OCI-LY7 (cell line): Measurements from ENCODE around the gene PHF19. TPM values are rescaled to one million over a fixed set of nuclear protein-coding genes. Genes with fewer than 3 reads are reported as not detected.

Source experiments
- BruUV-seq: library from RNA; stranded (reverse); fragments of 400-500 nt; replicated peaks from 2 replicates; lab custom pipeline; 2021; lab: Mats Ljungman, UMichigan
- CTCF ChIA-PET: fragments of 300-600 bp; sonication (Branson Sonifier 250); formaldehyde crosslinking; loops from one replicate; lab custom pipeline; 2022; ENCODE audit warnings: antibody characterized with exemption; ENCODE audit not compliant: unreplicated experiment; lab: Charles Lee
- POLR2A ChIA-PET: fragments of 300-600 bp; sonication (Branson Sonifier 250); formaldehyde crosslinking; loops from one replicate; lab custom pipeline; 2022; ENCODE audit warnings: antibody characterized with exemption; lab: Charles Lee
- DNase-seq: peaks from one replicate; pipeline ENCODE4 v3.0.0-alpha.2; 2015; ENCODE audit warnings: low spot score
- H2AFZ ChIP-seq: fragments of 200-600 bp; sonication (generic), shearing (Covaris generic); 2 replicates; pipeline ENCODE4 v1.6.1; 2014; ENCODE audit warnings: mild to moderate bottlenecking, antibody characterized with exemption, low read length, moderate library complexity
- H3K27ac ChIP-seq: fragments of 200-600 bp; sonication (generic); 2 replicates; pipeline ENCODE4 v1.5.1; 2014; ENCODE audit warnings: mixed run types, low read depth, mild to moderate bottlenecking, moderate library complexity, low read length, inconsistent platforms; ENCODE audit not compliant: poor library complexity, severe bottlenecking
- H3K36me3 ChIP-seq: fragments of 200-600 bp; sonication (generic); 2 replicates; pipeline ENCODE4 v1.6.1; 2014; ENCODE audit warnings: mild to moderate bottlenecking, antibody characterized with exemption, low read length, moderate library complexity, mixed read lengths; ENCODE audit not compliant: insufficient read depth
- H3K4me1 ChIP-seq: fragments of 200-600 bp; sonication (generic); 2 replicates; pipeline ENCODE4 v1.5.1; 2014; ENCODE audit warnings: mild to moderate bottlenecking, low read length; ENCODE audit not compliant: insufficient read depth, poor library complexity, severe bottlenecking
- H3K4me2 ChIP-seq: fragments of 200-600 bp; sonication (generic); 2 replicates; pipeline ENCODE4 v1.6.1; 2014; ENCODE audit warnings: mild to moderate bottlenecking, low read length
- H3K4me3 ChIP-seq: fragments of 200-600 bp; sonication (generic); 2 replicates; pipeline ENCODE4 v1.5.1; 2014; ENCODE audit warnings: mild to moderate bottlenecking, low read depth, low read length; ENCODE audit not compliant: poor library complexity, severe bottlenecking
- H3K79me2 ChIP-seq: fragments of 200-600 bp; sonication (generic); 2 replicates; pipeline ENCODE4 v1.6.1; 2016; ENCODE audit warnings: low read depth, mild to moderate bottlenecking, low read length, moderate library complexity, mixed read lengths; ENCODE audit not compliant: insufficient read depth
- H3K9me2 ChIP-seq: fragments of 200-600 bp; sonication (generic); 2 replicates; pipeline ENCODE4 v1.6.1; 2016; ENCODE audit warnings: mild to moderate bottlenecking, low read length, mixed read lengths; ENCODE audit not compliant: insufficient read depth
- H3K9me3 ChIP-seq: fragments of 200-600 bp; sonication (generic); 2 replicates; pipeline ENCODE4 v1.6.1; 2014; ENCODE audit warnings: mild to moderate bottlenecking, mixed run types, low read length, mixed read lengths
- H4K20me1 ChIP-seq: fragments of 200-600 bp; sonication (generic); 2 replicates; pipeline ENCODE4 v1.6.1; 2014; ENCODE audit warnings: mild to moderate bottlenecking, antibody characterized with exemption, low read length, moderate library complexity, mixed read lengths; ENCODE audit not compliant: insufficient read depth
- CTCF ChIP-seq: fragments of 200-600 bp; sonication (generic); conservative IDR thresholded peaks from 2 replicates; pipeline ENCODE4 v1.5.1; 2014; ENCODE audit warnings: mild to moderate bottlenecking, antibody characterized with exemption, low read length, moderate library complexity, mixed read lengths
- EZH2phosphoT487 ChIP-seq: fragments of 200-600 bp; sonication (generic); IDR thresholded peaks from 2 replicates; pipeline ENCODE4 v1.6.1; 2018; ENCODE audit warnings: low read depth, borderline replicate concordance, mild to moderate bottlenecking, mixed run types, antibody characterized with exemption, low read length, moderate library complexity, mixed read lengths
- intact Hi-C: fragments of 100-400 bp; cut with micrococcal nuclease; formaldehyde crosslinking; loops from one replicate; pipeline ENCODE4 v1.10.0; 2022; ENCODE audit not compliant: unreplicated experiment
- total RNA-seq, 2 experiments: library from RNA; depleted of rRNA in 1 of 2; stranded (reverse); fragments of >200 nt in 1 of 2; shearing (Covaris generic) in 1 of 2; gene quantifications; 2 replicates each; pipeline ENCODE4 v1.2.3, GENCODE V29; 2014 to 2022

The PHF19 gene
- total RNA-seq, 2 experiments from 2014 or later, result 102 to 214 TPM

GRCh38 chr9:120833325-120833724 is 43.7 kb downstream of the PHF19 start:
- POLR2A ChIA-PET, result interaction anchor here (1.1 to 1.4 kb wide), 2 partner anchors 66 to 408 kb away, joined by 3 to 4 read pairs; no protein-coding TSS in a partner anchor
- Histone ChIP-seq H3K4me1 (no peaks in the 10 kb centered on the region), H3K4me2 (no peak overlapping the region), H3K27ac (no peak overlapping the region), H4K20me1 (no peaks in the 10 kb centered on the region), H3K36me3 (peaks cover 81% of the 10 kb centered on the region), H2AFZ (no peak overlapping the region), H3K9me3 (no peaks in the 10 kb centered on the region), H3K9me2 (no peaks in the 10 kb centered on the region), H3K79me2 (peaks cover 9% of the 10 kb centered on the region; the same call in 1 of the 2 replicates), H3K4me3 (no peak overlapping the region)
- DNase-seq, result no peak
- TF ChIP-seq EZH2phosphoT487 (no peak), CTCF (no peak)
- no TSS peak for BruUV-seq
- intact Hi-C loops, result no loop called here
- CTCF ChIA-PET, result interaction anchor here (0.6 kb wide), 1 partner anchor 70 kb away, joined by 3 read pairs; no protein-coding TSS in a partner anchor

GRCh38 chr9:120832807-120833206 is 44.2 kb downstream of the PHF19 start:
- Histone ChIP-seq H2AFZ (no peak overlapping the region), H3K27ac (no peak overlapping the region), H3K9me3 (no peaks in the 10 kb centered on the region), H3K4me3 (no peak overlapping the region), H4K20me1 (no peaks in the 10 kb centered on the region), H3K9me2 (no peaks in the 10 kb centered on the region), H3K4me1 (no peaks in the 10 kb centered on the region), H3K79me2 (peaks cover 6% of the 10 kb centered on the region; the same call in 1 of the 2 replicates), H3K4me2 (no peak overlapping the region), H3K36me3 (peaks cover 81% of the 10 kb centered on the region)
- intact Hi-C loops, result no loop called here
- DNase-seq, result no peak
- no TSS peak for BruUV-seq
- TF ChIP-seq CTCF (no peak), EZH2phosphoT487 (no peak)
- CTCF ChIA-PET, result no interaction called here
- POLR2A ChIA-PET, result interaction anchor here (0.7 to 1.4 kb wide), 6 partner anchors 9 to 409 kb away, joined by 3 to 7 read pairs (median 4); partner anchors contain the start of gene FBXW2

GRCh38 chr9:120830865-120831264 is 46.1 kb downstream of the PHF19 start:
- intact Hi-C loops, result no loop called here
- H3K9me3 ChIP-seq, result no peaks in the 10 kb centered on the region
- ChIA-PET CTCF (no interaction called here), POLR2A (interaction anchor here (0.7 kb wide), 1 partner anchor 9 kb away, joined by 3 read pairs; no protein-coding TSS in a partner anchor)
- no peak for TF ChIP-seq CTCF
- TF ChIP-seq EZH2phosphoT487, result no peak
- no peak overlapping the region for H3K4me2 ChIP-seq
- H3K9me2 ChIP-seq, result no peaks in the 10 kb centered on the region
- H2AFZ ChIP-seq, result no peak overlapping the region
- no TSS peak for BruUV-seq
- no peak for DNase-seq
- no peaks in the 10 kb centered on the region for H3K4me1 ChIP-seq
- peaks cover 90% of the 10 kb centered on the region for H3K36me3 ChIP-seq
- H3K27ac ChIP-seq, result no peak overlapping the region
- H3K4me3 ChIP-seq, result no peak overlapping the region
- no peaks in the 10 kb centered on the region; the same call in 1 of the 2 replicates for H3K79me2 ChIP-seq
- no peaks in the 10 kb centered on the region for H4K20me1 ChIP-seq
